ENCODE measurements around the gene CTDSPL.
A peak's percentile ranks its signal among the peaks of the same experiment; 100 is the strongest.

DNA sequence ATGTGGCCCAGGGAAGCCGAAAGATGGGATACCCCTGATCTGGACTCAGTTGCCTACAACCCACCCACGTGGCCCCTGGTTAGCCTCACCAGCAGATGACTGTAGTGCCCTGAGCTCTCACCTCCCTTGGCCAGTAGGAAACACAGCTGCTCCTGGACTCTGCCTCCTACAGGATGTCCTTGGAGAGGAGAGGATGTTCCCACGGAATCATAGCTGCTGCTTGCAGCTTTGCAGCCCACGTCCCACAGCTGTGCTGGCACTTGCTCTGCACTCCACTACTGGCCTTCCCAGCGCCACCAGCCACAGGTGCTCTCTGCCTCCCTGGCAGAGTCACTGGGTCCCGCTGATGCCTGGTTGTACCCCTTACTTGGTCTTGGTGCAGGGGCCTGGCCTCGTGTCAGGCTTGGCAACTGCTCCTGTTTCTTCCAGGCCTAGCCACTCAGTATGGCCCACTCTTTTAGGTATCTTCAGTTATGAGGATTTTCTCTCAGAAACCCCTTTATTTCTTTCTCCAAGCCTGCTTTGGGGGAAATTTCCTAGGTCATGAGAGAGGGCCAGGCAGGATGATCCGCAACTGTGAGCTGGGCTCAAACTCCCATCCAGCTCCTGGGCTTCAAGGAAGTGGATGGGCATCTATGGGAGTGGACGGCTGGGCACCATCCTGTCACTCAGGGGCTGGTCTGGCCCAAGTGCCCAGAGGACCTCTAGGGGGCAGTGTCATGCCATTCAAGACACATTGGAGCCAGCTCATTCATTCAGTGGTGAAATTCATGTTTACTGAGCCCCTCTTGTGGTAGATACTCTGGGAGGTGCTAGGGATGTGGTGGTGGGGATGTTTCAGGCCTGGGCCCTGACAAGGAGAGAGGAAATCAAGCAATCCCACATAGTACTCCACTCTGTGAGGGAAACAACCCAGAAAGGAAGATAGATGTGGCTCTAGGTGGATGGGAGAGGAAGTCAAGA is 112.7 kb downstream of the CTDSPL start:
- TF ChIP-seq, protein P1, sequence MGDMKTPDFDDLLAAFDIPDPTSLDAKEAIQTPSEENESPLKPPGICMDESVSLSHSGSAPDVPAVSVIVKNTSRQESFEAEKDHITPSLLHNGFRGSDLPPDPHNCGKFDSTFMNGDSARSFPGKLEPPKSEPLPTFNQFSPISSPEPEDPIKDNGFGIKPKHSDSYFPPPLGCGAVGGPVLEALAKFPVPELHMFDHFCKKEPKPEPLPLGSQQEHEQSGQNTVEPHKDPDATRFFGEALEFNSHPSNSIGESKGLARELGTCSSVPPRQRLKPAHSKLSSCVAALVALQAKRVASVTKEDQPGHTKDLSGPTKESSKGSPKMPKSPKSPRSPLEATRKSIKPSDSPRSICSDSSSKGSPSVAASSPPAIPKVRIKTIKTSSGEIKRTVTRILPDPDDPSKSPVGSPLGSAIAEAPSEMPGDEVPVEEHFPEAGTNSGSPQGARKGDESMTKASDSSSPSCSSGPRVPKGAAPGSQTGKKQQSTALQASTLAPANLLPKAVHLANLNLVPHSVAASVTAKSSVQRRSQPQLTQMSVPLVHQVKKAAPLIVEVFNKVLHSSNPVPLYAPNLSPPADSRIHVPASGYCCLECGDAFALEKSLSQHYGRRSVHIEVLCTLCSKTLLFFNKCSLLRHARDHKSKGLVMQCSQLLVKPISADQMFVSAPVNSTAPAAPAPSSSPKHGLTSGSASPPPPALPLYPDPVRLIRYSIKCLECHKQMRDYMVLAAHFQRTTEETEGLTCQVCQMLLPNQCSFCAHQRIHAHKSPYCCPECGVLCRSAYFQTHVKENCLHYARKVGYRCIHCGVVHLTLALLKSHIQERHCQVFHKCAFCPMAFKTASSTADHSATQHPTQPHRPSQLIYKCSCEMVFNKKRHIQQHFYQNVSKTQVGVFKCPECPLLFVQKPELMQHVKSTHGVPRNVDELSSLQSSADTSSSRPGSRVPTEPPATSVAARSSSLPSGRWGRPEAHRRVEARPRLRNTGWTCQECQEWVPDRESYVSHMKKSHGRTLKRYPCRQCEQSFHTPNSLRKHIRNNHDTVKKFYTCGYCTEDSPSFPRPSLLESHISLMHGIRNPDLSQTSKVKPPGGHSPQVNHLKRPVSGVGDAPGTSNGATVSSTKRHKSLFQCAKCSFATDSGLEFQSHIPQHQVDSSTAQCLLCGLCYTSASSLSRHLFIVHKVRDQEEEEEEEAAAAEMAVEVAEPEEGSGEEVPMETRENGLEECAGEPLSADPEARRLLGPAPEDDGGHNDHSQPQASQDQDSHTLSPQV (IDR thresholded peaks at IDR 0.05) = no peak
- TF ChIP-seq POLR2A (IDR thresholded peaks at IDR 0.05; ENCODE audit: low read depth, low read length) = no peak
- no peak for TF ChIP-seq TAF1 (IDR thresholded peaks at IDR 0.05; ENCODE audit: borderline replicate concordance, low read depth, low read length)
- TF ChIP-seq, protein P2, sequence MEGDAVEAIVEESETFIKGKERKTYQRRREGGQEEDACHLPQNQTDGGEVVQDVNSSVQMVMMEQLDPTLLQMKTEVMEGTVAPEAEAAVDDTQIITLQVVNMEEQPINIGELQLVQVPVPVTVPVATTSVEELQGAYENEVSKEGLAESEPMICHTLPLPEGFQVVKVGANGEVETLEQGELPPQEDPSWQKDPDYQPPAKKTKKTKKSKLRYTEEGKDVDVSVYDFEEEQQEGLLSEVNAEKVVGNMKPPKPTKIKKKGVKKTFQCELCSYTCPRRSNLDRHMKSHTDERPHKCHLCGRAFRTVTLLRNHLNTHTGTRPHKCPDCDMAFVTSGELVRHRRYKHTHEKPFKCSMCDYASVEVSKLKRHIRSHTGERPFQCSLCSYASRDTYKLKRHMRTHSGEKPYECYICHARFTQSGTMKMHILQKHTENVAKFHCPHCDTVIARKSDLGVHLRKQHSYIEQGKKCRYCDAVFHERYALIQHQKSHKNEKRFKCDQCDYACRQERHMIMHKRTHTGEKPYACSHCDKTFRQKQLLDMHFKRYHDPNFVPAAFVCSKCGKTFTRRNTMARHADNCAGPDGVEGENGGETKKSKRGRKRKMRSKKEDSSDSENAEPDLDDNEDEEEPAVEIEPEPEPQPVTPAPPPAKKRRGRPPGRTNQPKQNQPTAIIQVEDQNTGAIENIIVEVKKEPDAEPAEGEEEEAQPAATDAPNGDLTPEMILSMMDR (IDR thresholded peaks at IDR 0.05 in 2 of 3, conservative IDR thresholded peaks at IDR 0.05 in 1 of 3; ENCODE audit: control insufficient read depth in 2 of 3, extremely low read depth in 1 of 3, insufficient read depth in 1 of 3, low read depth in 3 of 3, low read length in 3 of 3) = peak; percentile 88 to 92 (median 90); a peak in 5 of 6 replicates
- TF ChIP-seq NFIC (IDR thresholded peaks at IDR 0.05; ENCODE audit: low read depth, low read length) = no peak
- TF ChIP-seq, protein P3, sequence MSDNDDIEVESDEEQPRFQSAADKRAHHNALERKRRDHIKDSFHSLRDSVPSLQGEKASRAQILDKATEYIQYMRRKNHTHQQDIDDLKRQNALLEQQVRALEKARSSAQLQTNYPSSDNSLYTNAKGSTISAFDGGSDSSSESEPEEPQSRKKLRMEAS (IDR thresholded peaks at IDR 0.05; ENCODE audit: low read depth, low read length) = no peak

Data from GM12878 (cell line).